Measurements from ENCODE around the gene TSPAN5. TPM values are rescaled to one million over a fixed set of nuclear protein-coding genes. Genes with fewer than 3 reads are reported as not detected.

Gene TSPAN5
- total and polyA plus RNA-seq, 3 donors from 2014 or later, result 27.8 to 57.2 (median 30.8) TPM

GRCh38 chr4:98516042-98516440 lies 142.4 kb downstream of the TSPAN5 start:
- Histone ChIP-seq H3K27ac (peak overlapping the region; percentile 32 to 69), H3K4me3 (no peak overlapping the region), H3K27me3 (no peaks in the 10 kb centered on the region), H3K4me1 (peaks cover 49% of the 10 kb centered on the region), H3K9me3 (no peaks in the 10 kb centered on the region), H3K36me3 (ENCODE audit: low read depth, missing control alignments) (no peaks in the 10 kb centered on the region)
- no peak for TF ChIP-seq POLR2A (IDR thresholded peaks at IDR 0.05)
- TF ChIP-seq CTCF (IDR thresholded peaks at IDR 0.05), result no peak
- 58 to 80% methylated on average over 3 of the region's 3 CpGs for WGBS, 2 donors
- no peak for DNase-seq
- intact Hi-C loops (cut with DNase I; ENCODE audit: low total_unique reads), result no loop called here

- no peak for TF ChIP-seq POLR2A (IDR thresholded peaks at IDR 0.05)
- no peak for TF ChIP-seq CTCF (IDR thresholded peaks at IDR 0.05)
- peaks cover 48% of the 10 kb centered on the region for H3K4me1 ChIP-seq
- WGBS, 2 donors, result 43 to 62% methylated on average over 1 of the region's 1 CpG
- no peaks in the 10 kb centered on the region for H3K27me3 ChIP-seq
- DNase-seq, result no peak
- intact Hi-C loops (cut with DNase I; ENCODE audit: low total_unique reads), result no loop called here
- no peaks in the 10 kb centered on the region for H3K36me3 ChIP-seq (ENCODE audit: low read depth, missing control alignments)
- H3K9me3 ChIP-seq, result no peaks in the 10 kb centered on the region
- no peak overlapping the region for H3K4me3 ChIP-seq
- H3K27ac ChIP-seq, result peak overlapping the region in 1 of 2 donors; percentile 69
These were observed 143.0 kb downstream of the TSPAN5 start for GRCh38 chr4:98515470-98515809.

GRCh38 chr4:98514741-98515469 lies 143.5 kb downstream of the TSPAN5 start:
- Histone ChIP-seq H3K36me3 (ENCODE audit: low read depth, missing control alignments) (no peaks in the 10 kb centered on the region), H3K27ac (peak overlapping the region; percentile 44 to 47), H3K4me1 (peaks cover 45% of the 10 kb centered on the region), H3K27me3 (no peaks in the 10 kb centered on the region), H3K4me3 (no peak overlapping the region), H3K9me3 (no peaks in the 10 kb centered on the region)
- TF ChIP-seq POLR2A (IDR thresholded peaks at IDR 0.05) (no peak), CTCF (IDR thresholded peaks at IDR 0.05) (no peak)
- DNase-seq, result no peak
- intact Hi-C loops (cut with DNase I; ENCODE audit: low total_unique reads), result no loop called here
- 71 to 85% methylated on average over 4 of the region's 4 CpGs for WGBS, 2 donors

GRCh38 chr4:98512918-98513317 lies 145.5 kb downstream of the TSPAN5 start:
- no peak for TF ChIP-seq CTCF (IDR thresholded peaks at IDR 0.05)
- TF ChIP-seq POLR2A (IDR thresholded peaks at IDR 0.05), result no peak

More at GRCh38 chr4:98512918-98513317, 145.5 kb downstream of the TSPAN5 start:
- Histone ChIP-seq H3K4me1 (peaks cover 37% of the 10 kb centered on the region), H3K27me3 (no peaks in the 10 kb centered on the region), H3K9me3 (no peaks in the 10 kb centered on the region), H3K4me3 (no peak overlapping the region), H3K27ac (no peak overlapping the region), H3K36me3 (ENCODE audit: low read depth, missing control alignments) (no peaks in the 10 kb centered on the region)
- no peak for DNase-seq
- intact Hi-C loops (cut with DNase I; ENCODE audit: low total_unique reads), result no loop called here
- WGBS, 2 donors, result 73 to 86% methylated on average over 3 of the region's 3 CpGs

Measured in testis (tissue), 3 donors.